ENCODE data around the gene TRIM8.

GRCh38 chr10:102704915-102705314 is 60.6 kb downstream of the TRIM8 start:
- TF ChIP-seq CTCF (IDR thresholded peaks at IDR 0.05) (no peak), ZFX (IDR thresholded peaks at IDR 0.05; ENCODE audit: borderline replicate concordance) (no peak)
